GM19035 (cell line): ENCODE measurements around the gene GRID2.
"Not testable (repeated sequence)": the region's sequence is repeated elsewhere in the genome, so short reads cannot be mapped to it uniquely, and the experiment has no call there.

Experiments
- ATAC-seq: cut with Tn5 transposase; IDR thresholded peaks from one replicate; pipeline ENCODE4 v1.9.1; 2021; ENCODE audit not compliant: unreplicated experiment

Gene GRID2

GRCh38 chr4:92433272-92433758, 129.5 kb downstream of the GRID2 start:
- ATAC-seq, result no peak

- not testable (repeated sequence) for ATAC-seq
These were observed 135.0 kb downstream of the GRID2 start for GRCh38 chr4:92438722-92439121.

DNA sequence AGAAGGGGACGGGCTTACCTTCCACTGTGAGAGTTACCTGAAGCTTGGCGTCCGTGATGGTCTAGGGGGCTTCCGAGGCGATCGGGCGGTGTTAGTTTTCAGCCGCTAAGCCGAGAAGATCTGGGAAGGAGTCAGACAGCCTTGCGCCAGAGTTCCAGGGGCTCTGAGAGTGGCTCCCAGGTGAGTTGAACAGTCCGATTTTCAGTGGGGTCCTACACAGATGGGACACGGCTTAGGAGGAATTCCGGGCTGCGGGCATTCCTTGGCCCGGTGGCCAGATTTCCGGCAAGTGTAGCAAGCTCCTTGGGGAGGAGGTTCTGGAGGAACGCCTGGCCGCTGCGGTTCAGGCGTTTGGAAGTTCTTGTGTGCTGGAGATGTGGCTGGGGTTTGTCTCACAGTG, 138.4 kb downstream of the GRID2 start:
- ATAC-seq, result not testable (repeated sequence)

GRCh38 chr4:92444143-92444843, 140.5 kb downstream of the GRID2 start:
- ATAC-seq, result not testable (repeated sequence)

- no peak for ATAC-seq
These were observed 141.4 kb downstream of the GRID2 start for GRCh38 chr4:92445127-92445526.

DNA sequence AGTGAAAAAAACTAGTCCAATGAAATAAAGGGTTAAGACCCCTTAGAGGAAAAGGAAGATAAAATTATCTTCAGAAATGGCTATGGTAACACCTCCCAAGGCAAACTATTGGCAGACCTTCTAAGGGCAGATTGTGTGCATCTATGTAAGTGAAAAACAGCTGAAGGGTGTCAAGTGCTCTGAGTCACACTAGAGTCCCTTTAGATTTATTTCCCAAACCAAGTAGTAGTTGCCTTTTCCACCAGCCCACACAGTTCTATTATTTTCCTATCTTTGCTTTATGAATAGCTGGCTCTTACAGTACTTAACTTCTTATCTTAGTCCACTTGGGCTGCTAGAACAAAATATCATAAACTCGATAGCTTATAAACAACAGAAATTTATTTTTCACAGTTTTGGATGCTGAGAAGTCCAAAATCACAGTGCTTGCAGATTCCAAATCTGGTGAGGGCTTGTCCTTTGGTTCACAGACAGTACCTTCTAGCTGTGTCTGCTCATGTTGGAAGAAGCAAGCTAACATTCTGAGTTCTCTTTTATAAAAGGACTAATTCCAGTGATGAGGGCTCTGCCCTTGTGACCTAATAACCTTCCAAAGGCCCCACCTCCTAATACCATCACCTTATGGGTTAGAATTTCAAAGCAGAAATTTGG, 143.6 kb downstream of the GRID2 start:
- ATAC-seq, result no peak

- not testable (repeated sequence) for ATAC-seq
These were observed 144.4 kb downstream of the GRID2 start for GRCh38 chr4:92448176-92448575.

GRCh38 chr4:92450694-92451093, 146.9 kb downstream of the GRID2 start:
- ATAC-seq, result no peak

- no peak for ATAC-seq
These were observed 148.0 kb downstream of the GRID2 start for GRCh38 chr4:92451782-92452181.

DNA sequence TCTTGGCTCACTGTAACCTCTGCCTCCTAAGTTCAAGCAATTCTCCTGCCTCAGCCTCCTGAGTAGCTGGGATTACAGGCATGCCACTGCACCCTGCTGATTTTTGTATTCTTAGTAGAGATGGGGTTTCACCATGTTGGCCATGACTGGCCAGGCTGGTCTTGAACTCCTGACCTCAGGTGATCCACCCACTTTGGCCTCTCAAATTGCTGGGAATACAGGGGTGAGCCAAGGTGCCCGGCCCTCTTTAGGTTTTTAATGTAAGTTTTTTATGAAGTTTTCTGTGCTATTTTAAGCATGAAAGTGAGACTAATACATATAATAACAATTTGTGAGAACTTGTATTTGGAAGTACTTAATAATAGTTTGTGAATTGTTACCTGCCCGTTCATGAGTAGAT, 148.6 kb downstream of the GRID2 start:
- not testable (repeated sequence) for ATAC-seq

GRCh38 chr4:92455329-92455839, 151.6 kb downstream of the GRID2 start:
- no peak for ATAC-seq

DNA sequence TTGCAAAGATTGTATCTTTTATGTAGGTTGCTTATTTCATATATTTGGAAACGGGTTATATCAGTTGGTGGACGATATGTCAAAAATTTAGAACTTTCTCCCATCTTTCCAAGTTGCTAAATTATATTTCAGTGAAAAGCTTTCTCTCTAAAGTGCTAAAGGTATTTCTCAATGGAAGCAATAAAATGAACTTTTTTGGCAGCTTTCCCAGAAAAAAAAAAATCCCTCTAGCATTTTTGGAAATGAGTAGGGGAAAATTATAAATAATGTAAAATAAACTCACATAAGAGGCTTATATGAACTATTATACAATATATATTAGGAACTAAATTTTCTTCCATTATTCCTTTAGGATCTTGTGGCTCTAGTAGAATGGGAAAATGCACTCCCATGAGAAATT, 152.2 kb downstream of the GRID2 start:
- no peak for ATAC-seq

- no peak for ATAC-seq
These were observed 158.0 kb downstream of the GRID2 start for GRCh38 chr4:92461732-92462131.

- ATAC-seq, result no peak
These were observed 173.5 kb downstream of the GRID2 start for GRCh38 chr4:92477298-92477697.

DNA sequence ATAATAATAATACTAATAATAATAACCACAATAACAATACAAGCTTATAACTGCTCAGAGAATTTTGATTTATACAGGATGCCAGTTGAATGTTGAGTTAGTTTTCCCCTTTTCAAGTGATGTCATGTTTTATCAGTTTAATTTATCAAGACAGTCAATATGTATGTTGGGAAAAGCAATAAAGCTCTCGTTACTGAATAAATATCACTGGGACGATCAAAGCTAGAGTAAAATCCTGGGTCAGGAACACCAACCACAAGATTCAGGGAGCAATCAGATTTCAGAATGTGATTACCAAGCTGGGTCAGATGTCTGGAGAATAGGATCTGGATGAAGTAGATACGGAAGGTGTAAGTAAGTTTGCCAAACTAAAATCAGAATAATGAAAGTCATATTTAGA, 179.6 kb downstream of the GRID2 start:
- no peak for ATAC-seq

DNA sequence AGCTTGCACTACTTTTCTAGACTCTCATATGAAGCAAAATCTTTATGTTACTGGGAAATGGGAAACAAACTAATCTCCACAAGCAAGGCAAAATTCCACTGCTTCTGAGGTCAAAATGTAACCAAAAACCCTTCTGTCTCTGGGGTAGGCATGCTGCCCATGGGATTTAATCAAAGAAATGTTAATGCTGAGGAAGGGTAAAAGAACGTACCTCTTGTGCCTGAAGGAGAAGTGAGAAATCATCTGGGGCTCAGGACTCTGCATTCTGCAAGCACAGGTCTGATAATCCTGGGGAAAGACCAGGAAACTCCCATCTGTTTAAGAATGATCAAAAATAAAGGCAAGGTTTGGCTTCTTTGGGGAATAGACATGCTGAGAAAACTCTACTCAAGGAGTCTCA, 184.7 kb downstream of the GRID2 start:
- ATAC-seq, result no peak

GRCh38 chr4:92497141-92497540, 193.4 kb downstream of the GRID2 start:
- no peak for ATAC-seq

DNA sequence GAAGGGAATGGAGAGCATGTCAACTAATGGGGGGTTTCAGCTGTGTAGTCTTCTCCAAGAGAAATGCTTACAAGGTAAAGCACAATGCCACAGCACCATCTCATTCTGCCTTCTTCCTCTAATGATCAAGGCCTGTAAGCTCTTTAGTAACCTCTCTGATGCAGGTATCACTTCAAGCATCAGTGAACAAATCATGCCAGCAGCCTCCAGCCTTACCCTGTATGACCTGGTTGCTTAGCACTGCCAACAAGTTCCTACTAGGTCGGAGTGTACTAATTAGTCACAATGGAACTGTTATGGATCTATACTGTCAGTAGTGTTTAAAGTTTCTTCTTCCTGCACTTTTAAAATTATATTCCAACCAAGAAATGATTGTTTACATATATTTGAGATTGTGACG, 197.7 kb downstream of the GRID2 start:
- ATAC-seq, result no peak

GRCh38 chr4:92506933-92507332, 203.2 kb downstream of the GRID2 start:
- ATAC-seq, result no peak

GRCh38 chr4:92514627-92515026, 210.9 kb downstream of the GRID2 start:
- ATAC-seq, result no peak

GRCh38 chr4:92516450-92516849, 212.7 kb downstream of the GRID2 start:
- ATAC-seq, result no peak

DNA sequence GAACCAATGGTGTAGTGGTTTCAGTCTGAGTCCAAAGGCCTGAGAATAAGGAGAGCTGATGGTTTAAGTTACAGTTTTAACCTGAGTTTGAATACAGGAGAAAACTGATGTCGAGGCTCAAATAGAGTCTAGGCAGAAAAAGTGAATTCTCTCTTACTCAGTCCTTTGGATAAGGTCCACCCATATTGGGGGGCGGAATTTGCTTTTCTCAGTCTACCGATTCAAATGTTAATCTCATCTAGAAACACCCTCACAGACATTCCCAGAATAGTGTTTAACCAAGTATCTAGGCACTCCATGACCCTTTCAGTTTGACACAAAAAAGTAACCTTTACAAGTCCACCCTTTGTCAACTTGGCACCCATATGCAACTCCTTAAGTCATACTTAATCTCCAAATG, 216.0 kb downstream of the GRID2 start:
- no peak for ATAC-seq
